GM18519 (cell line): Measurements from ENCODE around the gene MAPK13.
"Not testable (repeated sequence)": the region's sequence is repeated elsewhere in the genome, so short reads cannot be mapped to it uniquely, and the experiment has no call there.

Experiments
- ATAC-seq: cut with Tn5 transposase; IDR thresholded peaks from one replicate; pipeline ENCODE4 v1.9.1; 2021; ENCODE audit warnings: mild to moderate bottlenecking, moderate library complexity; ENCODE audit not compliant: unreplicated experiment, low FRiP score

MAPK13 gene

DNA sequence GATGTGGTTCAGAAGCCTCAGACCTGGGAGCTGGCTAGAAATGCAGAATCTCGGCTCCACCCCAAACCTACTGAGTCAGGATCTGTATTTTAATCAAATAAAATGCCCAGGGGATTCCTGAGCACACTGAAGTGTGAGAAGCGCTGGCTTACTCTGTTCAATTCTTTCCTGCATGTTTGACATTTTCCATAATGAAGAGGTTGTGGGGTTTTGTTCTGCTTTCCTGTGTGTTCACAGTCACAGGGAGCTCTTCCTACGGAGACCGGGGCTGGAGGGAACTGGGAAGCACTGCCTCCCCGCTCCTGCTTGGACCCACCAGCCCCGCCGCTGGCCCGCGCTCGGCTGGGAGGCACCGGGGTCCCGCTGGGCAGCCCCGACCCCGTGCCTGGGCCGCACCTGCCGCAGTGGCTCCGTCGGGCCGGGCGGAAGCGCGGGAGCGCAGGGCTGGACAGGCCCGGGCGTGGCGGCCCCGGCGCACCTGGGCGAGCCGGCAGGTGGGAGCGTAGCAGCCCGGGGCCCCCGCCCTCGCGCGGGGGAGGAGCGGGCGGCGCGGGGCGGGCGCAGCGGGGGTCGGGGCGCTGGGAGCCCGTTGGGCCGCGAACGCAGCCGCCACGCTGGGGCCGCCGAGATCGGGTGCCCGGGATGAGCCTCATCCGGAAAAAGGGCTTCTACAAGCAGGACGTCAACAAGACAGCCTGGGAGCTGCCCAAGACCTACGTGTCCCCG lies at the start of gene MAPK13:
TSS of gene MAPK13 (plus strand) at position 573 of the 726 bp plus-strand sequence. CDS start at position 643, 70 bp downstream.
- no peak for ATAC-seq

DNA sequence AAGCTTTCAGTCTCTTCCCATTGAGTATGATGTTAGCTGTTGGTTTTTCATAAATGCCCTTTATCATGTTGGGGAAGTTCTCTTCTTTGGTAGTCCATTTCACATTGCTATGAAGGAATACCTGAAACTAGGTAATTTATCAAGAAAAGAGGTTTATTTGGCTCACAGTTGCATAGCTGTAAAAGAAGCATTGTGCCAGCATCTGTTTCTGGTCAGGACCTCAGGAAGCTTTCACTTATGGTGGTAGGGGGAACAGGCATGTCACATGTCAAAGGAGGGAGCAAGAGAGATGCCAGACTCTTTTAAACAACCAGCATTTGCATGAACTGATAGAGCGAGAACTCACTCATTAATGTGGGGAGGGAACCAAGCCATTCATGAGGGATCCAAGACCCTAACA lies 48.0 kb upstream of the MAPK13 start:
- no peak for ATAC-seq

DNA sequence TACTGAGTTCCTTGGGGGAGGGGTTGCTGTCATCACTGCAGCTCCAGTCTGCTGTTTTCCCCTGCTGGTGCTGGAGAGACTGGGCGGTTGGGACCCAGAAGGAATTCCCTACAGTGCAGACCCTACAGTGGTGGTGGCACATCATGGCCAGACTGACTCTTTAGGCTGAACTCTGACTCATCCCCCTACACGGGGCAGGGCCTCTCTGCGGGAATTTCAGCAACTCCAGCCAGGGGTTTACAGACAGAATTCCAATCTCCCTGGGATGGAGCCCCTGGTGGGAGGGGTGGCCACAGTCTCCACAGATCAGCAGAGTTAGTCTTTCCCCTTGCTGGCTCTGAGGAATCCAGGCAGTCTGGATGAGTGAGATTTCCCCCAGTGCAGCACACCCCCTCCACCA lies 46.9 kb upstream of the MAPK13 start:
- ATAC-seq: no peak

DNA sequence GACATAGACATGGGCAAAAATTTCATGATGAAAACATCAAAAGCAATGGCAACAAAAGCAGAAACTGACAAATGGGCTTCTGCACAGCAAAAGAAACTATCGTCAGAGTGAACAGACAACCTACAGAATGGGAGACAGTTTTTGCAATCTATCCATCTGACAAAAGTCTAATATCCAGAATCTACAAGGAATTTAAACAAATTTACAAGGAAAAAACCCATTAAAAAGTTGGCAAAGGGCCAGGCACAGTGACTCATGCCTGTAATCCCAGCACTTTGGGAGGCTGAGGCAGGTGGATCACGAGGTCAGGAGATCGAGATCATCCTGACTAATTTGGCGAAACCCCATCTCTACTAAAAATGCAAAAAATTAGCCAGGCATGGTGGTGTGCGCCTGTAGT lies 42.1 kb upstream of the MAPK13 start:
- not testable (repeated sequence) for ATAC-seq

DNA sequence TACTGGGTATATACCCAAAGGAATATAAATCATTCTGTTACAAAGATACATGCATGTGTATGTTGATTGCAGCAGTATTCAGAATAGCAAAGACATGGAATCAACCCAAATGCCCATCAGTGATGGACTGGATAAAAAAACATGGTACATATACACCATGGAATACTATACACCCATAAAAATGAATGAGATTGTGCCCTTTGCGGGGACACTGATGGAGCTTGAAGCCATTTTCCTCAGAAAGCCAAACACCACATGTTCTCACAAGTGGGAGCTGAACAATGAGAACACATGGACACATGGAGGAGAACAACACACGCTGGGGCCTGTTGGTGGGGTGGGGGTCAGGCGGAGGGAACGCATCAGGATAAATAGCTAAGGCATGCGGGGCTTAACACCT lies 41.3 kb upstream of the MAPK13 start:
- no peak for ATAC-seq

DNA sequence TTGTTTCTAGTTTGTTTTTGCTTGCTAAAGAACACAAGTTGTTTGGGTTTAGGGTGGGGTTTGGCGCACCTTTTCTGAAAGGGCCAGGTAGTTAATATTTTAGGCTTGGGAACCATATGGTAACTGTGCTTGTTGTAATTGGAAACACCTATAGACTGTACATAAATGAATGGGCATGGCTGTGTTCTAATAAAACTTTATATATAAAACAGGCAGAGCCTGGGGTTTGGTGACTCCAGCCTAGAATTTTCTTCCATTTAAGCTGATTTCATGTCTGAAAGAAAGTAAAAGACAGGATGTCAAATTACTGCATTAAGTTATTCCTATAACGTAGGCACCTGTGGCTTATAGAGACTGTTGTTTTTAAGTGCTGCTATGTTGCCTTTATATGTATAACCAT lies 36.1 kb upstream of the MAPK13 start:
- ATAC-seq: no peak

DNA sequence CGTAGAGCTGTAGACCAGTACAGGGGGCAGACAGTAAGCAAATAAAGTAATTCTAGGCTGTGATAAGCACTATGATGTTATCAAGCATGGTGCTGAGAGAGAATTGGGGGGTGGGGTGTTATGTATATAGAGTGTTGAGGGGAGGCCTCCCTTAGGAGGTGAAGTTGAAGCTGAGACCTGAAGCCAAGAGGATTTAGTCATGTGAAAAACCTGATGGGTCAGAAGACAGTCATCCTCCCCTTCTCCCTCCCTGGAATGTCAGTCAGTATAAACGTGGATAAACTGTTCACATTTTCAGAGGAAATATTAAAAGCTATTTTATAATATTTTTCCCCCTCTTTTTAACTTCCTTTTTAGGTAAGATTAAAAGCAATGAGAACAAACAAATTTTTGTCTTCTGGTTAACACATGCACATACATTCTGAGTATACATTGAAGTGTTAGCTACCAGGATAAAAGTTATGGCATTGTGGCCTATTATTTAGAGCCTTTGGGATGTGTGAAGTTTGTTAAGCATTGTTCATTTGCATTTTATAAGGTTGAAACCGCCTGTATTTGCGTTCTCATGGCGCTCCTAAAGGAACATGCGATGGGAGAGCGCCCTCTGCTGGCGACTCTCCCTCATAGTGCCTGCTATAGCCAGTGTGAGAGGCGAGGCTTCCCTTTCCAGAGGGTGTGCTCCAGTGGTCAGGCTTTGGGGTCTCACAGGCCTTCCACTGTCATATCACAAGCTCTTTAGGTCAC lies 35.4 kb upstream of the MAPK13 start:
- ATAC-seq: no peak

DNA sequence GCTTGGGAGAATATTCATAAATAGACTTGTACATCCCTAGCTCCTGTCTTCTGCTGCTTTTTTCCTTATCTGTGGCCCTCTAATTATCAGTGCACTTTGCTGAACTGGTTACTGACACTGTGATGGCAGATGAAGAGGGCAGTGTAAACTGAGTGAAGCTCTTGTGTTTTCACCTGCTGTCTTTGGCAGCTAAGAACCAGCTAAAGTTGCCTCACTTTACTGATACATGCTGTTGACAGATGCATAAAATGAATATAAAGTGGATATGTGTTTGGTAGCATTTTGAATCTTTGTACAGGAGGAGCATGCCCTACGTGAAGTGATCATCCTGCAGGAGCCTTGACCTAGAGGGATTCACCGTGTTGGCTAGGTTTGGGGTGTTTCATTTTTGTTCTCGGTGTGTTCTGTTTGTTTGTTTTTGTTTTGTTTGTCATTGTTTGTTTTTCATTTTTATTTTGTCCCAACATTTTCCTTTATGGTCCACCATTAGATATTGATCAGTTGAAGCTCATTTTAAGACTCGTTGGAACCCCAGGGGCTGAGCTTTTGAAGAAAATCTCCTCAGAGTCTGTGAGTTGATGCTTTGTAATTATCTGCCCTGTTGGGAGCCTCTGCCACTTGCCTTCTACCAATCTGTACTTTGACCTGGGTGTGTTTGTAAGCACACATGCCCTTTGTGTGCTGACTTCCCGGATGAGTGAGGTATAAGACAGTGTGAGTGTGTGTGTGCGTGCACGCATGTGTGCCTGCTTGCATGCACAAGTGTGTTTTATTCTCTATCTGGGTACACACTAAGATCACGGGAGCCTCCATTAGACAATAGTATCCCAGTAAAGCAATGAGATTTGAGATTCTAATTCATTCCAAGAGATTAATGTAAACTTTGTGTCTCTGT lies 34.6 kb upstream of the MAPK13 start:
- no peak for ATAC-seq

DNA sequence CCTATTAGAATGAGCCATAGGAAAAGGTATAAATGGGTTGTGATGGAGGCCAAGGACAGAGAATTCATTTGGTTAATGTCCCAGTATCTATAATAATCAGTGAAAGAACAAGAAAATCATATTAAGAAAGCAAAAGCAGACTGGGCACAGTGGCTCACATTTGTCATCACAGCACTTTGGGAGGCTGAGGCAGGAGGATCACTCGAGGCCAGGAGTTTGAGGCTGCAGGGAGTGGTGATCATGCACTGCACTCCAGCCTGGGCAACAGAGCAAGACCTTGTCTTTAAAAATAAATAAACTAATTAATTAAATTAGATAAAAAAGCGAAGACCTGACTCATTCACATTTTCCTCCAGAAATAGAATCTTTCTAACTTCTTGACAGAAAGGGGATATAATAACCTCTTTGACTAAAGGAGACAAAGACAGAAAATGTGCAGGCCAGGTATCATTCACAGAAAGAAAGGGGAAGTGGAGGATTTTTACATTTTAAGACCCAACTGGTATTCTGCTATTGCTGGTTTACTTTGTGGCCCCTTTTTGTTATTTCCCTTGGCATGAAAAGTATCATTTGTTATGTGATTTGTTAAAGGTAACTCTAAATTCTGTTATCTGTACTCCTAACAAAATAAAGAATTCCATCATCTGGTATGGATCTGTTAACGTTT lies 31.9 kb upstream of the MAPK13 start:
- no peak for ATAC-seq

DNA sequence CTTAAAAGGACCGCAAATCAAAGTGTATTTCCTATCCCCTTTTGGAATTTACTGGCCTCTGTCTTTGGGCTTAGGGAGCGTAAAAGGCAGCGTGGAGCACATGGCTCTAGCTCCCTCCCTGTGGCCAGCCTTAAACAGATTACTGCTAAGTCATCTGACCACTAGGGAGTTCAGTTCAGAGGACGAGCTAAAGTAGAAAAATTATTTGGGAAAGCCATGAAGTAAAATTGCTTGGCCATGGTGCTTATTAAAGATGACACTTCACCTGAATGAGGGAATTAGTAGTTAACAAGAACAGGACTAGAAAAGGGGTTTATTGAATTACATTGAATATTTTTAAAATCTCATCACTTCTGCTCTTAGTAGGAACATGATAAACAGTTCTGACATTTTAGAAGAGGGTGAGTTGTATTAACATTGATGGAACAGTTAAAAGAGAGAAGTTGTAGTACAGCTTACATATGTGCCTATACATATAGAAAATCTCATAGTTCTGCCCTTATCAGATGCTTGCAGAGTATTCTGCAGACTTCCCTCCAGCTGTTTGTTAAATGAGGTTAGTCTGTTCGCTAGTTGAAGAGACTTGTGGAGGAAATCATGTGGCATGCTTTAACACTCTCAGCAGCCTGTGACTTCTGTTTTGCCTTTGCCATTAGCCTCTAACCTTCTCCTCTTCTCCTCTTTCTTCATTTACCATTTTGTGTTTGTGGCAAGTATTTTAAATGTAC lies 31.2 kb upstream of the MAPK13 start:
- ATAC-seq: no peak

DNA sequence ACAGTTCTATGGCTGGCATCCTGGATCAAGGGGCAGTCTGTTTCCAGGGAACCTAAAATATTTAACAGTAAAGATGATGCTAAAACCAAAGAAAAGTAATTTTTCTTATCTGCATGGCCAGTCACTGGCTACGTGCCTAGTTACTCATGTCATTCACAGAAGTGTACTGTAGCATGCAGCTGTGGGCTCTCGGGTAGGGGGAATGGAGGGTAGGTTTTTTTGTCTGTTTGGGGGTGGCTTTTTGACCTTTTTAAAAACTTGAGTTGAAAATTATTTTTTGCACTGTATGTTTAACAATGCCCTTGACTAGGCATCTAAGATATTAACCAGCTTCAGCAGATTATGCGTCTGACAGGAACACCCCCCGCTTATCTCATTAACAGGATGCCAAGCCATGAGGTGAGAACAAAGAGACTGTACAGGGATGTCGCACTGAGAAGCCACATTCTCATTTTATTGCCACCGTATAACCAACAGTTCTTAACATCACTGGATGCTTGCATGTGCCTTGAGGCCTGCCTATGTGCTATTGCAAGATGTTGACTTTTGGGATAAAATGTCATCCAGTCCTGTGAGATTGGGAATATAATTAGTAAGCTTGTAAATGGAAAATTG lies 30.3 kb upstream of the MAPK13 start:
- ATAC-seq: no peak

DNA sequence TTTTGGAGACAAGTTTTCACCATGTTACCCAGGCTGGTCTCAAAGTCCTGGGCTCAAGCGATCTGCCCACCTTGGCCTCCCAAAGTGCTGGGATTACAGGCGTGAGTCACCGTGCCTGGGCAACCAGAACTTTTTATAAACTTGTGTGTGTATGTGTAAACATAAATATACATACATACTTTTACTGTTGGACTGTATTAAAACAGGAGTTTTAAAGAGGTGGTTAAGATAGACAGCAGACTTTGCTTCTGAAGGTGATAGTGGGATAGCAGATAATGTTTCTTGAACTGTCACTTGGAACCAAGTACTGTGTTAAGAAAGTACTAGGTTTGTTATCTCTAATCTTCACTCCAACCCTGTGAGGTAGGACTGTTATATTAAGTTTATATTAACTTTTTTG lies 28.6 kb upstream of the MAPK13 start:
- no peak for ATAC-seq

DNA sequence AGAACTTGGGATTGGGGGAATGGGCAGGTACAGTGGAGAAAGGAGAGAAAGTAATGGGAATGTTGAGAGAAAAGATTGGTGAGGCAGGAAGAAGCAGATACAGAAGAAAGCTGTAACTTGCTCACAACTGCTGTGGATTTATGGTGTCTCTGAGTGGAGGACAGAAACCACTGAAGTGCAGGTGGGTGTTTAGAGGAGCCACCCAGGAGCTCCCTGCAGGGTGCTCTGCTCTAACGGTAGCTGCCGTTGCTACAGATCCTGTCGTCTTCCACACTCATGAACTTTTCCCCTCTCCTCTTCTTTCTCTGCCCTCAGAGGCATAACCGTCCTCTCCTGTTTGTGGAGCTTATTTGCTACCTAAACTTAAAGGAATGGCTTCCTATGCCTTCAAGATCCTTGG lies 27.5 kb upstream of the MAPK13 start:
- no peak for ATAC-seq

DNA sequence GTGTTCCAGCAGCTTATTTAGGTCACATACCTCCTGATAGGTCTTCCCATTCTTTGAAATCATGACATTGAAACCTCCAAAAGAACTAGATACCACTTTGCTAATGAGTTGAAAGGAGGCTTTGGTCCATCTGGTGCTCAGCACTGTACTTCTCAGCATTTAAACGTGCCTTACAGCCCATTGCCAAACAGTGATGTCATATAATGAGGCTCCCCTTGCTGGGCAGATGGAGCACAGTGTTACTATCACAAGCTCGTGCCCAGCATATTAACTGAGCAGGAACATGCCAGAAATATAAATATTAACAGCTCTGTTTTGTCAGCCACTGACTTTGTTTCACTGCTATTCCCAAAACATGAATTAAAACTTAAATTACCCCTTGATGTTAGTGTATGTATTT lies 25.5 kb upstream of the MAPK13 start:
- no peak for ATAC-seq

DNA sequence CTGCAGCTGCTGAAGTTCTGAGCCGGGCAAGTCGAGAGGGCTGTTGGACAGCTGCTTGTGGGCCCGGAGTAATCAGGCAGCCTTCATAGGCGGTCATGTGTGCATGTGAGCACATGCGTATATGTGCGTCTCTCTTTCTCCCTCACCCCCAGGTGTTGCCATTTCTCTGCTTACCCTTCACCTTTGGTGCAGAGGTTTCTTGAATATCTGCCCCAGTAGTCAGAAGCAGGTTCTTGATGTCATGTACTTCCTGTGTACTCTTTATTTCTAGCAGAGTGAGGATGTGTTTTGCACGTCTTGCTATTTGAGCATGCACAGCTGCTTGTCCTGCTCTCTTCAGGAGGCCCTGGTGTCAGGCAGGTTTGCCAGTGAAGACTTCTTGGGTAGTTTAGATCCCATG lies 21.2 kb upstream of the MAPK13 start:
- ATAC-seq: no peak

DNA sequence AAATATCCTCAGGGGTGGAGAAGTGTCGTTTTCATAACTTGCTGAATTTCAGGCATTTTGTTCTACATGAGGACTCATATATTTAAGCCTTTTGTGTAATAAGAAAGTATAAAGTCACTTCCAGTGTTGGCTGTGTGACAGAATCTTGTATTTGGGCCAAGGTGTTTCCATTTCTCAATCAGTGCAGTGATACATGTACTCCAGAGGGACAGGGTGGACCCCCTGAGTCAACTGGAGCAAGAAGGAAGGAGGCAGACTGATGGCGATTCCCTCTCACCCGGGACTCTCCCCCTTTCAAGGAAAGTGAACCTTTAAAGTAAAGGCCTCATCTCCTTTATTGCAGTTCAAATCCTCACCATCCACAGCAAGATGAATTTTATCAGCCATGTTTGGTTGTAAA lies 20.3 kb upstream of the MAPK13 start:
- ATAC-seq: no peak

DNA sequence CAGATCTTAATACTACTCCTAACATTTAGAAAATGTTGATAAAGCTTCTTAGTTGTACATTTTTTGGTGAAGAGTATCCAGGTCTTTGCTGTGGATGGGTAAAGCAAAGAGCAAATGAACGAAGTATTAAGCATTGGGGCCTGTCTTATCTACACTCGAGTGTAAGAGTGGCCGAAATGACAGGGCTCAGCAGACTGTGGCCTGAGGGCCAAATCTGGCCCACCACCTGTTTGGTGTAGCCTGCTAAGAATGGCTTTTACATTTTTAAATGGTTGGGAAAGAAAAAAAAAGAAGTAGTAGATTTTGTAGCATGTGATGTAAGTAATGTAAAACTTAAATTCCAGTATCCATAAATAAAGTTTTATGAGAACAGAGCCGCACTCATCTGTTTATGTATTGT lies 19.4 kb upstream of the MAPK13 start:
- no peak for ATAC-seq

DNA sequence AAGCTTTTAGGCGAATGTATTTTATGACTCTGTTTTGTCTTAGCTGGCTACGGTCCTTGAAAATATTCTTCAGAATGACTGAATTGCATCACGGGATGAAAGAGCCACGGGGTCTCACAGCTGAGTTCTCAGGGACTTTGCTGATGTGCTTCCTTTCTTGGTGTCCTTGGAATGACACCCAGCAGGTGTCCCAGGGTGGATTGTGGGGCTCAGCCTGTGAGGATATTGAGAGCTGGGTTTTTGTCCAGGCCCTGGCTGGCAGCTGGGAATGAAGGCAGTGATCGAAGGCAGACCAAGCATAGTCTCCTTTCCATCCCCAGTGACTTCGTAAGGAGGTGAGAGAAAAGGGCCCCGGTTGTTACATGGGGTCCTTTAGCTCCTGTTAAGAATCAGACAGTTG lies 18.8 kb upstream of the MAPK13 start:
- ATAC-seq: no peak

DNA sequence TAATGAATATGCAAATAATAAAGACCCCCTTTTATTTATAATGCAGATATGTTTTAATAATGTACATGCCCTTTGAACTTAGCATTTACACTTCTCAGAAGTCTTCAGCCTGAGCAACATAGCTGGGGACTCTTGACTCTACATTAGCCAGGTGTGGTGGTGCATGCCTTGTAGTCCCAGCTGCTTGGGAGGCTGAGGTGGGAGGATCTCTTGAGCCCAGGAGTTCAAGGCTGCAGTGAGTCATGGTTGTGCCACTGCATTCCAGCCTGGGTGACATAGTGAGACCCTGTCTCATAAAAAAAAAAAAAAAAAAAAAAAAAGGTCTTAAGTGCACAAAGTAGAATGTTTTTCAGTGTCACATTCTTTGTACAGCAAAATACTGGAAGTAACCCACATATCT lies 17.3 kb upstream of the MAPK13 start:
- no peak for ATAC-seq

DNA sequence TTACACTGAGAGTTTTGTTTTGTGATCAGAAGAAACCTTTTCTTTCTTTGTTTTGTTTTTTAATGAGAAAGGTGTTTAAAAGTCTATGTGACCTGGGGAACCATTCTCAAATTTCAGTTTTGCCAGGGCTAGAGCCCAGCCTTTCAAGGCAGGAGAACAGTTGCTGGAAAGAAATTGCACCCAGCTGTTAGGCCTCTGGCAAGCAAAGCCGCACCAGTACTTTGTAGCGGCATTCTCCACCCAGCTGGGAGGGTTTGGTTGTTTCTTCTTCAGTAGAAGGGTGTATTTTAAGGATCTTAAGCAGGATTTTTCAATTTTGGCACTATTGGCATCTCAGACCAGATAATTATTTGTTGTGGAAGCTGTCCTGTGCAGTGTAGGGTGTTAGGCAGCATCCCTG lies 16.6 kb upstream of the MAPK13 start:
- ATAC-seq: no peak
